ENCODE results near the gene FGF10. TPM values are rescaled to one million over a fixed set of nuclear protein-coding genes. Genes with fewer than 3 reads are reported as not detected.

FGF10 gene
- total RNA-seq, 1 experiment from 2014 or later = not detected

DNA sequence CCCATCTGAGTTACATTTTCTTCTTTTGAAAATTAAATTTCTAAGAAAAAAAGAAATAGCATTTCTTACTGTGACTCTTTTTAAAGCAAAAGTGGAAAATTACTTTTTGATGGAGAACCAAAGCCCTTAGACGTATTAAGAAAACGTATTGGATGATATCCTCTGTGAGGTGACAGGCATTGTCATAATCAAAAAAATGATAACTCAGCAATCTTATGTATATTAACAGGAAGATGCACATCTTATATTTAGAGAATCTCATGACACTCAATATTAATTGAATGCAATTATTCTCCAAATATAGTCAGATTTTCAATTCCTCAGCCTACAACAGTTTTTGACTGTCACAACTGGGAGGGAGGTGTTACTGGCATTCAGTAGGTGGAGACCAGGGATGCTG lies 25.1 kb downstream of the FGF10 start:
- DNase-seq (ENCODE audit: low read depth, low spot score) = no peak
- in situ Hi-C loops (cut with HindIII; ENCODE audit: low pct_unique_long_range_greater_than_20kb, low sequenced_read_pairs) = no loop called here

DNA sequence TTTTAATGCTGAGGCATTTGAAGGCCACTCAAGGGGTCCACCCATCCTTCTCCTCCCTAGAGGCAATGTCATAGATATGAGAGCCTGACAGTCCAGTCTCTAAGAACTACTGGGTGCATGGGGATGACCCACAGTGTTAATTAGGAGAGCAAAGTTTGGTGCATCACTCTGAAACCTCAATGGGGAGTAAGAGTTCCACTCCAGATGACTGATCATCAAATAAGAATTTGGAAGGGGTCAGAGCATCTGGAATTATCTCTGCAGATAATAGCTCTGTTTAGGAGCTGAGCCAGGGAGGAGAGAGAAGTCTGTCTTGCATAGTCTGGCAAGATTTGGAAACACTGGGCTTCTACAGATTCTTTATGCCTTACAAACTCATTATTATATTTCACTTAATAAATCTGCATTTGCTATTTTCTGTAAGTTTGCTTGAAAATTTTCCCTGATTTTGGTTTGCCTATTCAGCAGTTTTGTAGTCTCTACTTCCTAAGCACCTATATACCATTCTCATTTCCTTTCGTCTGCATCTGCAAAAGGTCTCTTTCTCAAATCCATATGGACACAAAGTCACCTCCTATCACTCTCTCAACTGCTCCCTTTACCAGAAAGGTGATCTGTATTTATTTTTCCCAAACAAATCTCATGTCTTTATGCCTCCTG lies 27.7 kb downstream of the FGF10 start:
- DNase-seq (ENCODE audit: low read depth, low spot score) = no peak
- in situ Hi-C loops (cut with HindIII; ENCODE audit: low pct_unique_long_range_greater_than_20kb, low sequenced_read_pairs) = no loop called here

DNA sequence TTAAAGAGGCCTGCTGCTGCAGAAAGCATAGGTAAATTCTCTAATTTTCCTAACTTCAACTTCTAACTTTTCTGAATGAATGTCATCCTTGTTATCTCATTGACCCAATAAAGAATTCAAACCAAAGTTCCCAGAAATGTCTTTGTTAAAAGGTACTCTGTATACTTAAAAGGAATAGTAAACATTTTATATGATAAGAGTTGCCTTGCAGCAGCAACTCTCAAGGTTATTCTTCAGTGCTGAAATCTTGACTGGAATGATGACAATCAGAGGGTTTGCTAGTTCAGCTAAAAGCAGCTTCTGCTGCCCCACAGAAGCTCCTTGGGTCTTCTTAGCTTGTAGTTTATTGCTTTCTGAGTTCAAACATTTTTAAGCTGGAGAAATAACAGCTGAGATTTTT lies 28.3 kb downstream of the FGF10 start:
- DNase-seq (ENCODE audit: low read depth, low spot score) = no peak
- in situ Hi-C loops (cut with HindIII; ENCODE audit: low pct_unique_long_range_greater_than_20kb, low sequenced_read_pairs) = no loop called here

DNA sequence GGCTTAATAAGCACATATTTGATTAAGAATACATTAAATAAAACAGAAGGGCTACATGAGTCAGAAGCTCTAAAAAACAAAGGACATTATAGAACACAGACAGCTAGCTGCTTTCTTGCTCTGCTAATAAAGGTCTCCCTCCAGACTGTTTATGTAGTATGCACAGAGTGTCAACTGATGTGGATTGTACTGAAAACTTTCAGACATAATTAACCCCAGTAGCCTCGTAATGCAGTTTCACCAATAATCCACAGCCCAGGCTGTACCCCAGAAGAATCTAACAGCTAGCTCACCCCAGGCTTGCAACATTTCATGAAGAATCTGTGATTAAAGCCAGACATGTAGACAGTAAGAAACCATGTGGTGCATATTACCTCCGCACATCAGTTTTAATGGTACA lies 30.8 kb downstream of the FGF10 start:
- DNase-seq (ENCODE audit: low read depth, low spot score) = no peak
- in situ Hi-C loops (cut with HindIII; ENCODE audit: low pct_unique_long_range_greater_than_20kb, low sequenced_read_pairs) = no loop called here

DNA sequence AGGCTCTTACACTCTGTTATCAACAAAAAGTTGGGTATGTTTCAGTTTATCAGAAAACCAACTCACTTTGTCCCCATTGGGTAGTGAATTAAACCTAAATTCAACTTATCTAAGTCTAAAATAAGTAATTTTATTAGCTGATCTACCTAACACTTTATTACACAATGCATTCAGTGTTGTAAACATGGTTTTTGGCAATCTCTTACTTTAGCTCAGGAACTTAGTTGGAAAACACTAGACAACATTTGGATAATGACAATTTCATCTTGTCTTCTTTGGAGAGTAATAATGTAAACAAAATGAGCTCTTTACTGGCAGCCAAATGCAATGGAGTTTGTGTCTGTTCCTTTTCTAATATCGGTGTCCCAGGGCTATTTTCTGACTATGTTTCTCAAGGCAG lies 33.0 kb downstream of the FGF10 start:
- DNase-seq (ENCODE audit: low read depth, low spot score) = no peak
- in situ Hi-C loops (cut with HindIII; ENCODE audit: low pct_unique_long_range_greater_than_20kb, low sequenced_read_pairs) = no loop called here

DNA sequence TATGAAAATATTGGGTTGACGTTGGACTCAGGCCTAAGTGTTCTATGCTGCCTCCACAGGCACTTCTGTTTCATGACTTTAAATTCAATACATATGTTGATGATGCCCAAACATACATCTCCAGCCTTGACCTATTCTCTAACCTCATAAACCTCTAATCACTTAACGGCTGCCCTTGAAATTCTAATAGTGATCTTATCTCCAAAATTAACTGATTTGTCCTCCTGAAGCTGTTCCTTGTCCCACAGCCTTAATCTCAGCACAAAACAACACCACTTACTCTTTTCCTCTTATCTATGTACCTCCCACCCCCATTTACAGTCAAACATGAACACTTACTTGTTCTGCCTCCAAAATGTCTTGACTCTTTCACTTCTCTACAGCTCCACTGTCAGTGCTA lies 43.3 kb downstream of the FGF10 start:
- in situ Hi-C loops (cut with HindIII; ENCODE audit: low pct_unique_long_range_greater_than_20kb, low sequenced_read_pairs) = no loop called here
- DNase-seq (ENCODE audit: low read depth, low spot score) = no peak

DNA sequence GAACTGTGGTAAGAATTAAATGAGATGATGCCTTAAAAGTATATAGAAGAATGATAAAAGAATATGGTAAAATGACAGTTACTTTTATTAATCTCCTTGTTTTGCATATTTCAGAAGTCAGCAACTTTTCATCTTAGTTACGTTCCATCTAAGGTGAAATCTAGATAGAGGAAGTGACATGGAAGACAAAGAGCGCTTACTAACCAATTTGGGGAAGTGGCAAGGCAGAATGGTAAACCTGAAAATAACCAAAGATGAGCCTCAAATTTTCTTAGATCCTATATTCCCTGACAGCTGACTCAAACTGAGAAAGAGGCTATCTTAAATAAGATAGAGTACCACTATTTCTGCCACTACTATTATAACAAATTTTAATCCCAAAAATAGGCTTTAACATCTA lies 52.5 kb downstream of the FGF10 start:
- in situ Hi-C loops (cut with HindIII; ENCODE audit: low pct_unique_long_range_greater_than_20kb, low sequenced_read_pairs) = no loop called here
- no peak for DNase-seq (ENCODE audit: low read depth, low spot score)

DNA sequence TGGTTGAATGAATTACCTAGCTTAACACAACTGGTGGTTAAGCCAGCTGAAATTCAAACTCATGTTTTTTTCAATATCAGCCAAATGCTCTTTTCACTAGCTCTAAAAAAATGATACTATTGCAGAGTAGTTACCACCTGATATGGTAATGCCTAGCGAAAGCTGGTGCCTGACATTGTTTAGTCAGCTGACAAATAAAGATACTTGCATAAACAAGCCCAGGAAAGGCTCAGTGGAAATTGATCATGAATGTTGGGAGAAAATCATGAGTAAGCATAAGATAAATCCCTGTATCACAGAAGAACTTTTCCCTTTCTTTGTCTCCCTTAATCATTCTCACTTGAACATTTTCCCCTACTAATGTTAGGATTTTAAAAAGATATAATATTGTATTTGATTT lies 54.6 kb downstream of the FGF10 start:
- in situ Hi-C loops (cut with HindIII; ENCODE audit: low pct_unique_long_range_greater_than_20kb, low sequenced_read_pairs) = no loop called here
- DNase-seq (ENCODE audit: low read depth, low spot score) = no peak

DNA sequence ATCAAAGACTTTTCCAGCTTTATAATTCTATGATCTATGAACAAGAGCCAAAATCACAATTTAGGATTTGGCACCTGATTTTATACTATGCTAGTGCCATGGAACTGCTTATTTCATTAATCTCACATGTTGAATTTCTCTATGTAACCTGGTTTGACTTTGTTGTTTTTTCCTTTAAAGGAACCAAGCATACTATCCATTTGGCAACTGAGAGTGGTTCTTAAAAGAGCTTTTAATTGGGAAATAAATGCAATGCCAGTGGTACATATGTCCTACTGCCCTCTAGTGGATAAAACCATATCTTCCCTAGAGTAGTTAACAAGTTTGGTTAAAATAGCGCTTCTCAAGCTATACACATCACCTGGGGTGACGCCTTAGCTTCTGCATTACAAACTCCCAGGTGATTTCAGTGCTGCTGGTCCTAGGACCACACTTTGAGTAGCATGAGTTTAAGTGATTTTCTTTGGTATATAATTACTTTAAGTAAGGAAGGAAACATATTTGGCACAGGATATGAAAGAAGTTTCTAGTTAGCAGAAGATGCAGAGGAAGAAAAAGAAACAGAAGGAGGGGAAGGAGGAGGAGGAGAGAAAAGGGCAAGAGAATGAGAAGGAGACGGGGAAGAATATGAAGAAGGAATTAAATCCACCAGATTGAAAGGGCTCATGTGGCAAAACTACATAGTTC lies 56.8 kb downstream of the FGF10 start:
- DNase-seq (ENCODE audit: low read depth, low spot score) = peak; percentile 75
- in situ Hi-C loops (cut with HindIII; ENCODE audit: low pct_unique_long_range_greater_than_20kb, low sequenced_read_pairs) = no loop called here

DNA sequence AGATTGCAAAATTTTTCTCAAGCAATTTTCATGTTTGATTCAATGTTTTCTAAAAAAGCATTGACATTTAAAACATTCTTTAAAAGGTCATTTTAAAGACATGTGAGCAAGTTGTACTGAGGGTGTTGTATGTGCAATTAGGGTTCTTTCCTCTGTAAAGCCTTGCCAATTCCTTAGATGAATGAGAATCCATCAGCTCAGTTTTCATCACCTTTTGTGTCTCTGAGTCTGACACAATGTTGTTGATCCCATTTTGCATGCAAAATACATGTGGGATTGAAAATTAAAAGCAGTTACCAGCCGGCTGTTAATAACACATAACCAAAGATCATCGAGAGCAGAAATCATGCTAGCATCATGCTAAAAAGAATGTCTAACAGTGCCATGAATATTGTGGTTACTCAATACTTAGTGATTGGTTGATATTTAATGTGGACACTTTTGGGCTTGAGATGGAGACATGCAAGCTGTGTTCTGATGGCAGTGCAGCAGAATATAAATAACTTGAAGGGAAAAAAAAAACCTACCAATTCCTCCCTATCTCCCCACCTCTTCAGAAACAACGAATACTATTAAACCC lies 57.7 kb downstream of the FGF10 start:
- in situ Hi-C loops (cut with HindIII; ENCODE audit: low pct_unique_long_range_greater_than_20kb, low sequenced_read_pairs) = no loop called here
- DNase-seq (ENCODE audit: low read depth, low spot score) = no peak

DNA sequence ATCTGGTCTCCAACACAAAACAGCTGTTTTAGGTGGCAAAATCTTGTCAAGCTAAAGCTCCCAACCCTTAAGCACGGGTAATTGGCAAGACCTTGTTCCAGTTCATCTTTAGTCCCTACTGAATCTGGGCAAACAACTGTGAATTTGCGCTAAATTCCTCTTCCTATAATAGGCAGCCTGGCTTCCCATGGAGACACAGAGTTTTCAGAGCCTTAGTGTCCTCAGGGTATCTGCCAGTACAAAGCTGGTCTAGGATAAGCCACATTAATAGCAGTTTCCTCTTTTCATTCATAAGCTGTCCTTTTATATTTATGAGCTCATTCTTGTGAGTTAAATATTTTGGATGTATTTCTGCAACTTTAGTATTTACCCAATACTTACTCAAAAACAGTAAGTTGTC lies 59.5 kb downstream of the FGF10 start:
- in situ Hi-C loops (cut with HindIII; ENCODE audit: low pct_unique_long_range_greater_than_20kb, low sequenced_read_pairs) = no loop called here
- no peak for DNase-seq (ENCODE audit: low read depth, low spot score)

DNA sequence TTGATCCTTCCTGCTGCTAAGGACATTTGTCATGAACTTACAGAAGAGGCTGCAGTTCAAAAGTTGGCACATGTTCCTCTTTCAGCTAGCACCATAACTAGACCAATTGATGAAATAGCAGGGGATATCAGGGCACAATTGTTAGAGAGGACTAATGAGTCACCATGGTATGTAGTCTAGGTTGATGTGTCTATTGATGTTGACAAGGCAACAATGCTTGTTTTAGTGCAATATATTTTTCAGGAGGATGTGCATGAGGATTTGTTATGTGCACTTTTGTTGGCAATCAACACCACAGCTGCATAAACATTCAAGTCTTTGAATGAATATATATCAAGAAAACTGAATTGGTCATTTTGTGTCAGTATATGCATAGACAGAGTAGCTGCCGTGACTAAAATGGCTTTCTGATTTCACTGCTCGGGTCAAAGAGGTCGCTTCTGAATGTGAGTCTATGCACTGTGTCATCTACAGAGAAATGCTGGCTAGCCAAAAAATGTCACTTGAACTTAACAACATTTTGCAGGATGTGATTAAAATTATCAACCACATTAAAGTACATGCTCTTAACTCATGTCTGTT lies 68.0 kb downstream of the FGF10 start:
- no peak for DNase-seq (ENCODE audit: low read depth, low spot score)
- in situ Hi-C loops (cut with HindIII; ENCODE audit: low pct_unique_long_range_greater_than_20kb, low sequenced_read_pairs) = no loop called here

DNA sequence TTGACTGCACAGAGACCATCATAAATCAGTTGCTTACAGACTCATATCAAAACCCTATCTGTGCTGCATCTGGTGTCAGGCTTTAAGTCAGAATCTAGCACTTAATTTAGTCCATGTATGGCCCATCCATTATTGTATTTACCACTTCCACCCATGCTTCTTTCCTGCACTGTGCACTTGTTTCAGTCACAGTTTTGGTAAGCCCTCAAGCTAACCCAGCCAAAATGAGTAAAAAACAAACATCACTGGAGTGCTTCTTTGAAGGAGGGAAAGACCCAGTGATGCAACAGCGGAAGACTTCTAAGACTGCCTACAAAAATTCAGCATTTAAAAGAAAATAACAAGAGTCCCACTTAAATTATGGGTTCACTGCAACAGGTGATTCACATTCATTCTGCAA lies 69.0 kb downstream of the FGF10 start:
- in situ Hi-C loops (cut with HindIII; ENCODE audit: low pct_unique_long_range_greater_than_20kb, low sequenced_read_pairs) = no loop called here
- DNase-seq (ENCODE audit: low read depth, low spot score) = no peak

DNA sequence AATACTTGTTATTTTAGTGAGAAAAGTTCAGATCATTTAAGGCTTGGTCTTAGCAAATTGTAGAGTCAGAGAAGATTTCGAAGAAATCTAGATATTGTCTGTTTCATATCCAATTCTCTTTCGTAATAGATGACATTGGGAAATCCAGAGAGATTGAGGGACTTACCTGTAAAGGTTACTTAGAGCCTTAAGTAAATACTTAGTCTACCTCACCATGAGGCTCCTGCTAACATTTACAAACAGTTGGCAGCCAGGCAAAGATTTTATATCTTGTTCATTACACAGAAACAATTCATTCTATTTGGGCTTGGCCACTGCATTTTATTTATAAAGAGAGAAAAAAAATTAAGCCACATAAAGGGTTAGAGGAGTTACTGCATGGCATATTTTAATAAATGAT lies 70.3 kb downstream of the FGF10 start:
- in situ Hi-C loops (cut with HindIII; ENCODE audit: low pct_unique_long_range_greater_than_20kb, low sequenced_read_pairs) = no loop called here
- no peak for DNase-seq (ENCODE audit: low read depth, low spot score)

DNA sequence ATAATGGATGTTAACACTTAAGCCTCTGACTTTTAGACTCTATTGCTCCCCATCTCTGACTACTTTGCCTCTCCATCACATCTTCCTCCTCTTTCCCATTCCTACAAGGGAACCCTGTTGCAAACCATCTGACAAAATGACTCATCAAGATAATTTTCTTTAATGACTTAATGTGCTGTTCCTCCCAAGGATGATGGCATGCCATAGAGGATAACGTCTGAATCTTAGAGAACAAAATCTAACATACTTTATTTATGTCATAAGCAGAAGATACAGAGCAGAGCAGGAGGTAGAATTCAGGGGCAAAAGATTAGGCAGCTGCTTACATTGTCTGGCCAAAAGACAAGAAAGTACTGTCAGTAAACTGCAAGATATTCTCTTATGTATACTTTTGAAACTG lies 76.8 kb downstream of the FGF10 start:
- in situ Hi-C loops (cut with HindIII; ENCODE audit: low pct_unique_long_range_greater_than_20kb, low sequenced_read_pairs) = no loop called here
- DNase-seq (ENCODE audit: low read depth, low spot score) = no peak

DNA sequence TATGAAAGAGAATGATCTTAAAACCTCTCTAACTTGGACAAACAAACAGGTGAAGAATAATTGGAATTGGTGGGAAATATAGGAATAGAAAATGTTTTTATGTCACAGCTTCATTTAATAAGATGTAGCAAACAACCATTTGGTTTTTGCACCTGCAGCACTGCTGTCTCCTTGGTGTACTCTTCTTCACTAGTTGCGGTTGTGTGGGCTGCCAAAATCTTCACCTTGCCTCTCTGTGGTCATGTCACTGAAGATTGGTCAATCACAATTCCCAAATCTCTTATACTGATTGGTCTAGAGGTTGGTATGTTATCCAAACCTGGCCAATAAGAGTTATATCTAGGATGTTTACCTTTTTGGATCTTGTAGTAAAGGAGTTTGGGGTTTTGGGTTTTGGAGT lies 88.7 kb downstream of the FGF10 start:
- in situ Hi-C loops (cut with HindIII; ENCODE audit: low pct_unique_long_range_greater_than_20kb, low sequenced_read_pairs) = no loop called here
- DNase-seq (ENCODE audit: low read depth, low spot score) = no peak

DNA sequence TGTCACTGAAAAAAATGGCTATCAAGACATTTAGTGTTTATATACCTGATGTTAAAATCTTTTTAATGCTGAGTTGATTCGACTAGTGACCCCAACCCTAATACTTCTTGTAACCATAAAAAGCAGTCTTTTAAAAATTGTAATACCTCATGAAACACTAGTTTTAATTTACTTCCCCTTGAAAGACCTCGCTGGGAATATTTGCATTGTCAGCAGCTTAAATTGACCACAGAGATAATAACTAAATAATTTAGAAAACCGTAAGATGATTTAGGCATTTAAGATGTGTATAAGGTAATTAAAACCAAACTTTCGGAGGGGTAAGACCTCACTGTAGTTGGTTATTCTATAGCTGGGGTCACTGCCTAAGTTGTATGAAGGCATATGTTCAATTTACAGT lies 89.8 kb downstream of the FGF10 start:
- in situ Hi-C loops (cut with HindIII; ENCODE audit: low pct_unique_long_range_greater_than_20kb, low sequenced_read_pairs) = no loop called here
- no peak for DNase-seq (ENCODE audit: low read depth, low spot score)

DNA sequence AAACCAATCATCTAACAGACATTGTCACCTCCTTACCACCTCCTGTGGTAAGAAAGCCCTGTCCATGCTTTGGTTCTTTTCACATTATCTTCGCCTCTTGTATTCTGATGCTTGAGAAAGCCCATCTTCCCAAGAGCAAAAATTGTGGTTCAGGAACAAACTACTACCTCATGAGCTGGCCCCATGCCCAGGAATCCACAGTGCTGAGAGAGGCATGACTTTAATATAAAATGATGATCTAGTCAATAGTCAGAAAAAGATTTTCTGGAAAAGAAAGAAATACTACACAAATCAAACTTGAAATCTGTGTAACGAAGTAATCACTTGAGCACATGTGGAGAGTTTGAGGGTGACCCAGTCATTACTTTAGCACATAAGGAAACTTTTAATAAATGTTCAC lies 94.7 kb downstream of the FGF10 start:
- in situ Hi-C loops (cut with HindIII; ENCODE audit: low pct_unique_long_range_greater_than_20kb, low sequenced_read_pairs) = no loop called here
- DNase-seq (ENCODE audit: low read depth, low spot score) = no peak

DNA sequence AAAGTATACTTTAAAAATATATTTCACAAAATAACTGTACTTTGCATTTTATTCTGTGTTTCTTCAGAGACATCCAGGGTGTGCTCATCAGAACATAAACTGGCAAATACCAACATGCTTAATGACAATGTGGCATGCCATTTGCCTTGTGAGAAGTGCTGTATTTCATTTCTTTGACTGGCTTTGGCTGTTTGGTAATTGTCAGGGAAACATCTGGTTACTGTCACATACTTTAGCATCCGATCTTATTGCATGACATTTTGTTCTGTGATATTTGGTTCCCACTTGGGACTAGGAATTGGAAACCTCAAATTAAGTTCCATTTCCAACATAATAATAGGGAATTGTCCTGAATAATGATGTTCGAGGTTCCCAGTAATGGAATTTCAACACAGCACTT lies 96.5 kb downstream of the FGF10 start:
- in situ Hi-C loops (cut with HindIII; ENCODE audit: low pct_unique_long_range_greater_than_20kb, low sequenced_read_pairs) = no loop called here
- no peak for DNase-seq (ENCODE audit: low read depth, low spot score)
